GM12878 (cell line): ENCODE results near the gene PTPN14. TPM values are rescaled to one million over a fixed set of nuclear protein-coding genes. Genes with fewer than 3 reads are reported as not detected.

ENCODE experiments used
- ATAC-seq: fragments of 200-7000 bp; cut with Tn5 transposase; 3 replicates; pipeline ENCODE4 v1.9.1; 2020; ENCODE audit warnings: mild to moderate bottlenecking, moderate library complexity
- BruUV-seq: library from RNA; stranded (reverse); fragments of 400-500 nt; replicated peaks from 2 replicates; lab custom pipeline; 2021; lab: Mats Ljungman, UMichigan
- CTCF ChIA-PET: fragments of 300-600 bp; sonication (Branson Sonifier 250); formaldehyde crosslinking; extraction: SDS; loops from one replicate; lab custom pipeline; 2021; ENCODE audit warnings: inconsistent platforms; lab: Yijun Ruan, JAX
- POLR2A ChIA-PET: fragments of 350-600 bp; formaldehyde crosslinking; extraction: SDS; loops from one replicate; lab custom pipeline; 2021; ENCODE audit warnings: inconsistent platforms; lab: Charles Lee
- RAD21 ChIA-PET: fragments of 300-600 bp; sonication (Branson Sonifier 250); formaldehyde crosslinking; loops from one replicate; lab custom pipeline; 2023; ENCODE audit warnings: antibody characterized with exemption; ENCODE audit not compliant: unreplicated experiment; lab: Charles Lee
- SMC1A ChIA-PET: fragments of 300-600 bp; sonication (Branson Sonifier 250); formaldehyde crosslinking; loops from one replicate; lab custom pipeline; 2023; ENCODE audit not compliant: unreplicated experiment, uncharacterized antibody; lab: Charles Lee
- DNase-seq: peaks from one replicate; pipeline ENCODE4 v3.0.0-alpha.2; 2011; ENCODE audit warnings: low read depth, low spot score
- FAIRE-seq: peaks from 3 replicates; lab custom pipeline; 2011; peaks lifted over from hg19 to GRCh38; lab: Jason Lieb, UNC
- H2AFZ ChIP-seq: 2 replicates; pipeline ENCODE4 v1.6.0; 2011; ENCODE audit warnings: low read depth, low read length, control low read depth; ENCODE audit not compliant: control insufficient read depth
- H3K27ac ChIP-seq: 2 replicates; pipeline ENCODE4 v1.5.1; 2011; ENCODE audit warnings: control low read depth; ENCODE audit not compliant: control insufficient read depth, insufficient read depth
- H3K27me3 ChIP-seq, 2 experiments: replicated peaks in 1 of 2; 2 replicates each; pipeline versions ENCODE4 v1.6.0 to v1.6.1; 2011; ENCODE audit warnings: low read length in 1 of 2; ENCODE audit not compliant: control insufficient read depth in 2 of 2, insufficient read depth in 2 of 2
- H3K36me3 ChIP-seq, 2 experiments: 2 replicates each; pipeline ENCODE4 v1.5.1; 2011; ENCODE audit warnings: low read length in 1 of 2; ENCODE audit not compliant: control insufficient read depth in 2 of 2, insufficient read depth in 2 of 2
- H3K4me1 ChIP-seq: 2 replicates; pipeline ENCODE4 v1.6.1; 2011; ENCODE audit warnings: mild to moderate bottlenecking, low read length, moderate library complexity, mixed read lengths; ENCODE audit not compliant: control insufficient read depth, insufficient read depth
- H3K4me2 ChIP-seq: 2 replicates; pipeline ENCODE4 v1.6.0; 2011; ENCODE audit warnings: control low read depth; ENCODE audit not compliant: control insufficient read depth, insufficient read depth
- H3K4me3 ChIP-seq: fragments of 200-600 bp; sonication (generic); 2 replicates; pipeline ENCODE4 v1.5.1; 2016
- H3K79me2 ChIP-seq: 2 replicates; pipeline ENCODE4 v1.6.0; 2011; ENCODE audit warnings: low read length; ENCODE audit not compliant: control insufficient read depth, insufficient read depth
- H3K9ac ChIP-seq: 2 replicates; pipeline ENCODE4 v1.8.0; 2011; ENCODE audit warnings: low read length, control low read depth, mixed read lengths; ENCODE audit not compliant: control insufficient read depth, insufficient read depth
- H3K9me3 ChIP-seq: replicated peaks from 3 replicates; pipeline ENCODE4 v1.5.1; 2011; ENCODE audit warnings: mild to moderate bottlenecking, low read length; ENCODE audit not compliant: control insufficient read depth, insufficient read depth
- H4K20me1 ChIP-seq: 2 replicates; pipeline ENCODE4 v1.6.0; 2011; ENCODE audit not compliant: control insufficient read depth, insufficient read depth
- ASH2L ChIP-seq: fragments of 300-600, 200-600 bp; sonication (generic); IDR thresholded peaks from 2 replicates; pipeline ENCODE4 v1.6.1; 2017; ENCODE audit warnings: low read depth, mild to moderate bottlenecking, borderline replicate concordance
- ATF7 ChIP-seq: fragments of 450-650 bp; IDR thresholded peaks from 2 replicates; pipeline ENCODE4 v1.6.1; 2016; ENCODE audit warnings: low read depth, mild to moderate bottlenecking
- CBX5 ChIP-seq: sonication (generic); IDR thresholded peaks from 2 replicates; pipeline ENCODE4 v1.6.1; 2016; ENCODE audit warnings: low read depth, moderate library complexity, mild to moderate bottlenecking, inconsistent platforms
- E2F8 ChIP-seq: fragments of 450-650 bp; IDR thresholded peaks from 2 replicates; pipeline ENCODE4 v1.6.1; 2018; ENCODE audit warnings: mild to moderate bottlenecking, low read depth, moderate library complexity; ENCODE audit not compliant: partially characterized antibody
- E4F1 ChIP-seq: fragments of 450-650 bp; IDR thresholded peaks from 2 replicates; pipeline ENCODE4 v1.6.1; 2018; ENCODE audit warnings: borderline replicate concordance, mild to moderate bottlenecking; ENCODE audit not compliant: partially characterized antibody
- FOXM1 ChIP-seq: IDR thresholded peaks from 2 replicates; pipeline ENCODE4 v1.6.1; 2012; ENCODE audit warnings: low read depth, mild to moderate bottlenecking, inconsistent platforms, low read length, moderate library complexity
- HDGF ChIP-seq: fragments of 450-650 bp; IDR thresholded peaks from 2 replicates; pipeline ENCODE4 v1.6.1; 2016; ENCODE audit warnings: antibody characterized with exemption
- JUND ChIP-seq: IDR thresholded peaks from 2 replicates; pipeline ENCODE4 v1.6.1; 2012; ENCODE audit warnings: low read depth, mild to moderate bottlenecking, low read length, improper control_type of control experiment, moderate library complexity
- MAX ChIP-seq: IDR thresholded peaks from 2 replicates; pipeline ENCODE4 v1.6.1; 2012; ENCODE audit warnings: low read depth, low read length, improper control_type of control experiment
- NFIC ChIP-seq: IDR thresholded peaks from 2 replicates; pipeline ENCODE4 v1.6.1; 2012; ENCODE audit warnings: low read depth, mild to moderate bottlenecking, inconsistent platforms, low read length, moderate library complexity
- NFYB ChIP-seq: IDR thresholded peaks from 2 replicates; pipeline ENCODE4 v1.6.1; 2011; ENCODE audit warnings: low read depth, mild to moderate bottlenecking, low read length, improper control_type of control experiment, moderate library complexity; ENCODE audit not compliant: insufficient read depth
- NR2C1 ChIP-seq: fragments of 450-650 bp; IDR thresholded peaks from 2 replicates; pipeline ENCODE4 v1.6.1; 2017; ENCODE audit warnings: antibody characterized with exemption, mild to moderate bottlenecking, moderate library complexity
- STAT3 ChIP-seq: IDR thresholded peaks from 2 replicates; pipeline ENCODE4 v1.6.1; 2011; ENCODE audit warnings: low read depth, low read length, improper control_type of control experiment
- TCF12 ChIP-seq: IDR thresholded peaks from 2 replicates; pipeline ENCODE4 v1.6.1; 2011; ENCODE audit warnings: low read depth, mild to moderate bottlenecking, low read length
- ZBTB33 ChIP-seq: fragments of 450-650 bp; IDR thresholded peaks from 2 replicates; pipeline ENCODE4 v1.6.1; 2017; ENCODE audit warnings: mild to moderate bottlenecking
- ZZZ3 ChIP-seq: IDR thresholded peaks from 2 replicates; pipeline ENCODE4 v1.6.1; 2011; ENCODE audit warnings: low read depth; ENCODE audit not compliant: control insufficient read depth, insufficient read length
- WGBS: methylation state at CpG from one replicate; pipeline ENCODE4 v1.1.6; 2016; ENCODE audit warnings: low lambda C conversion rate; ENCODE audit not compliant: insufficient replicate concordance, insufficient coverage; ENCODE audit errors: missing lambda C conversion rate; 5-methylcytosine and 5-hydroxymethylcytosine counted together
- in situ Hi-C: fragments of 300-500 bp; cut with MboI; formaldehyde crosslinking; loops from 9 replicates; pipeline ENCODE4 v1.14.3; 2018; ENCODE audit warnings: mixed read lengths
- intact Hi-C: fragments of 100-400 bp; cut with micrococcal nuclease; formaldehyde crosslinking; loops from one replicate; pipeline ENCODE4 v1.14.2; 2022; ENCODE audit not compliant: unreplicated experiment
- polyA plus RNA-seq, 11 experiments: library from polyadenylated mRNA; depleted of rRNA in 4 of 11; unstranded in 6 of 11; stranded (reverse) in 5 of 11; fragments of >200 nt; fragmentation: Nextera tagmentation in 4 of 11; fragmentation: Illumina TruSeq in 1 of 11; extraction: Ambion mirVana in 4 of 11; extraction: Trizol in 1 of 11; gene quantifications; 1 replicate in 1 of 11; 2 replicates in 10 of 11; pipeline versions ENCODE4 v1.2.1 to v1.2.3, GENCODE V29; 2011 to 2016; ENCODE audit warnings: inconsistent platforms in 2 of 11, missing spikeins in 2 of 11, low read depth in 1 of 11
- total RNA-seq, 4 experiments: library from RNA; depleted of rRNA in 3 of 4; stranded (reverse); fragments of >200 nt in 3 of 4; fragmentation: Illumina TruSeq in 1 of 4; extraction: Trizol in 1 of 4; gene quantifications; 2 replicates each; pipeline versions ENCODE4 v1.2.1 to v1.2.3, GENCODE V29; 2013 to 2021

The PTPN14 gene
- total and polyA plus RNA-seq, 10 of the 15 experiments (the other 5 are each of a cell fraction or from before 2014, with no cell fraction given), result 0.05 to 5.1 (median 0.44) TPM

GRCh38 chr1:214330222-214330621, 221.2 kb downstream of the PTPN14 start:
- BruUV-seq, result no TSS peak
- Histone ChIP-seq H2AFZ (no peak overlapping the region), H3K9ac (no peak overlapping the region), H3K4me1 (peaks cover 4% of the 10 kb centered on the region; the same call in 1 of the 2 replicates), H4K20me1 (no peaks in the 10 kb centered on the region), H3K27me3 (no peaks in the 10 kb centered on the region), H3K9me3 (no peaks in the 10 kb centered on the region), H3K79me2 (no peaks in the 10 kb centered on the region), H3K4me2 (no peak overlapping the region), H3K36me3 (peaks cover 1 to 2% of the 10 kb centered on the region in 2 experiments; a peak in 3 of 4 replicates), H3K27ac (no peak overlapping the region), H3K4me3 (no peak overlapping the region)
- 98% methylated on average over 3 of the region's 3 CpGs for WGBS
- ChIA-PET RAD21 (interaction anchor here (0.6 to 10.5 kb wide), 8 partner anchors 34 to 255 kb away, joined by 3 to 175 read pairs (median 10); no protein-coding TSS in a partner anchor), CTCF (interaction anchor here (0.9 to 17.7 kb wide), 23 partner anchors 8 to 308 kb away, joined by 3 to 597 read pairs (median 16); partner anchors contain the start of gene SMYD2), POLR2A (interaction anchor here (0.8 to 1.0 kb wide), 2 partner anchors 57 to 255 kb away, joined by 3 read pairs; no protein-coding TSS in a partner anchor), SMC1A (interaction anchor here (0.6 to 12.2 kb wide), 12 partner anchors 34 to 302 kb away, joined by 3 to 323 read pairs (median 14); no protein-coding TSS in a partner anchor)
- no peak for FAIRE-seq
- TF ChIP-seq STAT3 (no peak), TCF12 (no peak), ZBTB33 (no peak), MAX (no peak), ASH2L (no peak), ZZZ3 (no peak), JUND (no peak), CBX5 (no peak), FOXM1 (no peak), E2F8 (no peak), ATF7 (no peak), NFYB (no peak), E4F1 (no peak), HDGF (no peak), NR2C1 (no peak), NFIC (no peak)
- no peak for DNase-seq
- in situ Hi-C loops (loop anchor here (5.0 to 10.0 kb wide), 5 partner anchors 63 to 1195 kb away; no protein-coding TSS in a partner anchor), intact Hi-C loops (loop anchor here (5.0 to 10.0 kb wide), 2 partner anchors 297 to 1195 kb away; no protein-coding TSS in a partner anchor)
- ATAC-seq, result no peak
